ENCODE results near the gene ZNF518A.

Gene ZNF518A

GRCh38 chr10:96129387-96130325 lies at the start of gene ZNF518A:
Gene ZNF518A, plus strand, starts transcription at chr10:96130297. Its CDS starts 26,026 bp downstream, at chr10:96156323.
- peak; percentile 83 to 87 for DNase-seq

- DNase-seq, result no peak
Observed at GRCh38 chr10:96082153-96082552, 47.9 kb upstream of the ZNF518A start.

- DNase-seq, result no peak
Observed at GRCh38 chr10:96082748-96083147, 47.3 kb upstream of the ZNF518A start.

GRCh38 chr10:96089116-96089515 lies 41.0 kb upstream of the ZNF518A start:
- DNase-seq, result no peak

GRCh38 chr10:96089670-96090462 lies 40.2 kb upstream of the ZNF518A start:
- peak; percentile 83 to 84 for DNase-seq

GRCh38 chr10:96090463-96090800 lies 39.7 kb upstream of the ZNF518A start:
- no peak for DNase-seq

GRCh38 chr10:96092999-96093767 lies 36.9 kb upstream of the ZNF518A start:
- DNase-seq, result no peak

GRCh38 chr10:96093948-96094347 lies 36.1 kb upstream of the ZNF518A start:
- no peak for DNase-seq

GRCh38 chr10:96096958-96097357 lies 33.1 kb upstream of the ZNF518A start:
- no peak for DNase-seq

GRCh38 chr10:96097865-96098264 lies 32.2 kb upstream of the ZNF518A start:
- no peak for DNase-seq

- DNase-seq, result no peak
Observed at GRCh38 chr10:96107623-96108038, 22.5 kb upstream of the ZNF518A start.

- DNase-seq, result no peak
Observed at GRCh38 chr10:96112531-96112930, 17.6 kb upstream of the ZNF518A start.

- no peak for DNase-seq
Observed at GRCh38 chr10:96118604-96119450, 11.3 kb upstream of the ZNF518A start.

GRCh38 chr10:96122824-96123223 lies 7.3 kb upstream of the ZNF518A start:
- no peak for DNase-seq

- no peak for DNase-seq
Observed at GRCh38 chr10:96124230-96125141, 5.6 kb upstream of the ZNF518A start.

- no peak for DNase-seq
Observed at GRCh38 chr10:96125142-96125515, 5.0 kb upstream of the ZNF518A start.

GRCh38 chr10:96130326-96130995 lies 364 bp downstream of the ZNF518A start:
- peak; percentile 76 to 82 for DNase-seq

GRCh38 chr10:96131621-96132020 lies 1.5 kb downstream of the ZNF518A start:
- no peak for DNase-seq

GRCh38 chr10:96133135-96133534 lies 3.0 kb downstream of the ZNF518A start:
- DNase-seq, result no peak

- DNase-seq, result no peak
Observed at GRCh38 chr10:96136810-96137209, 6.7 kb downstream of the ZNF518A start.

All from hippocampal formation (tissue), 2 donors.